ENCODE results near the gene LYSMD3.

Gene LYSMD3

DNA sequence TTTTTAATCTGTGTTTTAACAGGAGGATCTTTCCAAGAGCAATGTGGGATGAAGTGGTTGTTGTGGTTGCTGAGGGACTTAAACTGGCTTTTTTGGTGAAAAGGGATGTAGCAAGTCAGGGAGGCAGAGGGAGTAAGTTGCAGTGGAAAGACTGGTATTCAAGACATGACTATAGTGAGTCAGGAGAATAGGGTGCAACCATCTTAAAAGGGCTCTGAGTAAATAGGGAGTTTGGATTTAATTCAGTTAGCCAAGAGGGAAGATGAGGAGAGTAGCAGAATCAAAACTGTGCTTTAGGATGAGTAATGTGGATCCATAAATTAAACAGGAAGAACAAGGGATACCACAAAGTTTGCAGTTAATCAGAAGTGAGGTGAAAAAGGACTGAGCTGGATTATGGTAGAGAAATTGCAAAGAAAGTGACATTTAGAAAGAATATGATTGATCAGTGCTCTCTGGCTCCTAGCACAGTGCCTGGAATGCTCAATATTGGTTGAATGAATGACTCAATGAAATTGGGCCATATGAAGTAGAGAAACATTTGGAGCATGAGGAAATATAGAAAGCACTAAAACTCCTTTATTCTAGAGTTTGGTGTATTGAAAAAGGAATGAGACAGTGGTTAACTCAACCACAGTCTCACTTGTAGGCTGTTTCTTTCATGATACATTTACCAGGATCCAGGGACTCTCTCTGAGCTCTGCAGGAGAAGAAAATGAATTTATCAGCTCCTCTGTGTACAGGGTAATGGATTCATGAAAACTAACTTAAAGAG is 49.6 kb downstream of the LYSMD3 start:
- DNase-seq (ENCODE audit: low read depth), result no peak

DNA sequence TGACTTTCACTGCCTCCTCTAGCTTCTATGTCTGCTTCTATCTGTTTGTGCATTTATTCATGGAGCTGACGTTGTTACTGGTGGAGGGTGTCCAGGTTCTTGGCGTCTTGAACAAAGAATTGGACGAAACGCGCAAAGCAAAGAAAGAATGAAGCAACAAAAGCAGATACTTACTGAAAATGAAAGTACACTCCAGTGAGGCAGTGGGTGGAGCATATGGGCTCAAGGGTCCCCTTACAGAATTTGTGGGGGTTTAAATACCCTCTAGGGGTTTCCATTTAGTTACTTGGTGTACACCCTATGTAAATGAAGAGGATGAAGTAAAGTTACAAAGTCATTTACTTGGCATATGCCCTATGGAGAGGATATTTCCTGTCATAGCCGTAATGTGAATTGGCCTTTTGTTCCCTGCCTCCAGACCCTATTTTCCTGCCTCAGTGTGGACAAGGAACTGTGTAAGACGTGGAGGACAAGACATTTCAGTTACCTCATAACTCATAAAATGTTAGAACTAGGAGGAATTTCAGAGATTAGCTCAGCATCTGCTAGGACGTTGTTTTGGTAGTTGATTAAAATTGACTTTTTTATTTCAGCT is 51.7 kb downstream of the LYSMD3 start:
- no peak for DNase-seq (ENCODE audit: low read depth)

DNA sequence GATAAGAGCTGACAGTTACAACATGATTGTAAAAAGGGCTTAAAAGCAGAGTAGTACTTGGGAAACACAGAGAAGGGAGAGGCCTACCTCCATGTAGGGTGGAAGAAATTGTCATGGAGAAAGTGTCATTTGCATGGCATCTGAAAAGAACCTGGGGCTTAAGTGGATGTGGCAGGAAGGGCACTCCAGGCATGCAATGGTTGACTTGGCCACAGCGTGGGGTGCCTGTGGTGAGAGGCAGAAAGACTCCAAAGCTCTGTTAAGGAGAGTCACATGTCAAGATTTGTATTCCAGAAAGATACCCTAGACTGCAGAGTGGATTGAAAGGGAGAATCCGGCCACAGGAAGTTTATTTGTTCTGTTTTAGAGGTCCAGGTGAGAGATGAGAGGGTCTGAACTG is 52.3 kb downstream of the LYSMD3 start:
- DNase-seq (ENCODE audit: low read depth), result no peak

DNA sequence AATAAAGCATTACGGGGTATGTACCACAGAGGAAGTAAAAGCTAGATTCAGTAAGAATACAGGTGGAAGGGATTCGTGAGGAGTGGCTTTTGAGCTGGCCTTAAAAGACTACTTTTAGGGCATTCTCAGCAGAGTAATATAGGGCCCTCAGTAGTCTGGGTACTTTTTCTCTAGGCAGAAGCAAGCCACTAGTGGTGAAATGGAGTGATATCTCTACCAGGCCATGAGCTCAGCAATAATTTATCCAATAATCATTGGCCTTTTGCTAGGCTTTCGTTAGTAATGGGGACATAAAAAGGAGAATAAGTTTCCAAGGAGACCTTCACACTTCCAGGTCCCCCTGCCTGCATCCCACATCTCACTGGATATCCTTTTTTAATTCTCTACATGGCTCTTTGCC is 53.0 kb downstream of the LYSMD3 start:
- no peak for DNase-seq (ENCODE audit: low read depth)

DNA sequence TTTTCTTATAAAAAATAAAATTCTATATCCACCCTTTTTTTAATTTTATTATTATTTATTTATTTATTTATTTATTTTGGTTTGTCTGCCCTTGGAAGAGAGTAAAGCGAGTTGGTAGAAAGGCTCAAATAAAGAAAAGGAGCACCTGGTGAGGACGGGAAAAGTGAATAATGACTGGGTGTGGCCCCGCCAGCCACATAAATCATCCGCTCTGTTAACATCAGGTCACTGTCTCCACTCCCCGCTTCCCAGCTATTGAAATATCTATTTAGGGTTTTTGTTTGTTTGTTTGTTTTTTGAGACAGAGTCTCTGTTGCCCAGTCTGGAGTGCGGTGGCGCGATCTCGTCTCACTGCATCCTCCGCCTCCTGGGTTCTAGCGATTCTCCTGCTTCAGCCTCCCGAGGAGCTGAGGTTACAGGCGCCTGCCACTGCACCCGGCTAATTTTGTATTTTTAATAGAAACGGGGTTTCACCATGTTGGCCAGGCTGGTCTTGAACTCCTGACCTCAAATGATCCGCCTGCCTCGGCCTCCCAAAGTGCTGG is 53.9 kb downstream of the LYSMD3 start:
- no peak for DNase-seq (ENCODE audit: low read depth)

DNA sequence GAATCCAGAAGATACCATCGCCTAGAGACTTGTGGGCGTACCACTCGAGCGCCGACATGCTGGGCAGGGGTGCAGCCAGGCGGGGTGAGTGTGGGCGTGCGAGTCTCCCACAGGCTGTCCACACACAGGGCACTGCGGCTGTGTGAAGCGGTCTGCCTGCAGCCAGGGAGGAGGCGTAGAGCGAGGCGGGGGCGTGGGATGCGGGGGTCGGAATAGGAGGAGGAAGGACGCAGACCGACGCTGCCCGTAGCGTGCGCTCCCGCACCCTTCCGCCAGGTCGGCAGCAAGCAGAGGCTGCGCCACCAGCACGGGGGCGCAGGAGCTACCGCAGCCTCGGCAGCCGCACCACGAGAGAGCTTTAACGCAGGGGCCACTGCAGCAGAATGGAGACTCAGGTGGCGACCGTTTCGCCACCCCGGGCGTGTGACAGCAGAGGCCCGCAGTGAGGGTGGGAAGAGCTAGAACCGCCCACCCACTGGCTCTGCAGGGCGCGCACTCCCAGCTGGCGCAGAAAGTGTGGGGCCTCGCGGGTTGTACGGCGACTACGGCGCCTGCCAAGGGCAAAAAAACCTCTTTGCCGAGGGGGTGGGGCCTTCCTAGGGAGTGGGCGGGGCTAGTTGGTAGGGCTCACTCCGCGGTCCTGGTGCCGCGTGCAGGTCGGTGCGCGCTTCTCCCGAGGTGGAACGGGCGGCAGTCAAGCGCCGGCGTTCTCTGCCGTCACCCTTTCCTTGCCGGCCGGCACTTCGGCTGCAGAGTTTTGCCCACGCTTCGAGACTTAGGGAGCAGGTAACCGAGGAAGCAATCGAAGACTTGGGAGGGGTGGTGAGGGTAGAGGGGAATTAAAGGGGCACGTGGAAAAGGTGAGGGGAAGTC is 54.9 kb downstream of the LYSMD3 start, which contains the start of the genes MBLAC2 and POLR3G:
MBLAC2 (minus strand) TSS at position 537 of the 873 bp plus-strand sequence; CDS start at position 58, 479 bp downstream.
POLR3G (plus strand) TSS at position 630 of the 873 bp plus-strand sequence. CDS start 10,704 bp downstream, outside the sequence.
- DNase-seq (ENCODE audit: low read depth), result peak; percentile 89

DNA sequence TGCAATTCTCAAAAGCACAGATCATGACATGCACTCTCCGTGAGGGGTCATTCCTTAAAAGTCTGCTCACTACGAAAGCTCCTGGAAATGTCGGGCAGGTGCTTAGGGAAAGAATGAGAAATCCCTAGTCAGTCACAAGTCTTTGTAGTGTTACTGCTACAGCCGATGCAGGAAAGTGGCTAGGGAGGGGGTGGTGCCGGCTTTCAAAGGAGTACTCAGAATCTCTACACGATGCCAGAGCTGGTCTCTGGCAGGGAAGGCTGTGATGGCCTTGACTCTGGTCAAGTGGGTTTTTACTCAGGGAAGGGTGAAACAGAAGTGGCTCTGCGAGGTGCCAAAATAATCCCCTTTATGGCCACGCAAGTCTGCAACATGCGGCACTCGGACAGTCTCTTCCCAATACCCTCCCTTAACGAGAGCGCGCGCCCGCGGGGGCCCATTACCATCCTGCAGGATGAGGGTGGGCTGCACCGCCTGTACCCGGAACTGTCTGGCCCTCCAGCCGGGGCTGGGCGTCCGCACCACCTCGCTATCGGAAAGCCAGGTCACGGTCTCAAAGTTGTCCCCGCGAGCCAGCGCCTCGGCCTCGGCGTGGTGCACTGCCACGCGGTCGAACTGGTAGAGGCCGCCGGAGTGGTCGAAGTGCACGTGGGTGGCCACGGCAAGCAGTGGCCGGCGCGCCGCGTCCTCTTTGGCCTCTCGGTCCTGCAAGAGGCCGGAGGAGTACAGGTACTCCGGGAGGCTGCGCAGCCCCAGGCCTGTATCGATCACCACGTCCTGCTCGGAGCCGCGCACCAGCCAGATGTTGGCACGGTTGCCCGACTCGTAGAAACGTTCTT is 55.8 kb downstream of the LYSMD3 start:
- DNase-seq (ENCODE audit: low read depth), result no peak

DNA sequence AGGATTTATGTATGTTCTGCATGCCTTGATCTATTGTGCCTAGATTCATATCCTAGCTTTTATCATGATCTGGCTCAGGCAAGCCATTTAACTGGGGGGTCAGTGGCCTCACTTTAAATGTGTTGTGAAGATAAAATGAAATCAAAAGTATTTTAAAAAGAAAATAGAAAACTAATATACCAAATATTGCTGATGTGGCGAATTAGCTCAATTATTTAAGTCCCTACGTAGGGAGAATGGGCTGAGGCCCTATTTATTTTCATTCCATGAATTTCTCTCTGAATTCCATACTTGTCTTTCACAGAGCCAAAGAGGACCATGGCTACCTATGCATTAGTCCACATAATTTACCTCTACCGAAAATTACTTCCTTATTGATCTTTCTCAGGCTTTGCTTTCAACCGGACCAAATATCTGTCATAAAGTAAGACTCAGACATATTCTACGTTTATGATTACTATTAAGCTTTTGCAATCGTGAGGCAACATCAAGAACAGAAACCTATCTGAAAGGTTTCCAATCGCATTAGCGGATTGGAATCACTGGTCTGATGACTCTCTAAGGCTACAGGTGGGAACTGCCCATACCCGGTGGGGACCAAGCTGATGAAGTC is 56.5 kb downstream of the LYSMD3 start:
- no peak for DNase-seq (ENCODE audit: low read depth)
